Stimulated activated CD8-positive, alpha-beta memory T cell treated with anti-CD3 and anti-CD28 coated beads, Interleukin-4, amount 100 ng/mL, for 24 hours (primary cell): ENCODE measurements around the gene ADA.

Experiments
- DNase-seq: peaks from one replicate; pipeline ENCODE4 v3.0.0-alpha.2; 2020; ENCODE audit warnings: low read depth

ADA gene

GRCh38 chr20:44644667-44645131 is 6.8 kb downstream of the ADA start:
- DNase-seq, result no peak

- DNase-seq, result no peak
These were observed 7.3 kb downstream of the ADA start for GRCh38 chr20:44644230-44644617.

- DNase-seq, result no peak
These were observed 7.8 kb downstream of the ADA start for GRCh38 chr20:44643596-44644229.

GRCh38 chr20:44643154-44643519 is 8.4 kb downstream of the ADA start:
- no peak for DNase-seq

- no peak for DNase-seq
These were observed 9.0 kb downstream of the ADA start for GRCh38 chr20:44642203-44643153.

- no peak for DNase-seq
These were observed 10.2 kb downstream of the ADA start for GRCh38 chr20:44641325-44641724.

- no peak for DNase-seq
These were observed 11.0 kb downstream of the ADA start for GRCh38 chr20:44640522-44640921.

GRCh38 chr20:44637522-44638372 is 13.8 kb downstream of the ADA start:
- DNase-seq, result no peak

GRCh38 chr20:44637042-44637441 is 14.5 kb downstream of the ADA start:
- DNase-seq, result no peak

- no peak for DNase-seq
These were observed 15.6 kb downstream of the ADA start for GRCh38 chr20:44635877-44636276.

GRCh38 chr20:44633872-44634600 is 17.5 kb downstream of the ADA start:
- DNase-seq, result no peak

- DNase-seq, result no peak
These were observed 18.2 kb downstream of the ADA start for GRCh38 chr20:44633187-44633810.

- DNase-seq, result no peak
These were observed 19.3 kb downstream of the ADA start for GRCh38 chr20:44632103-44632752.

- no peak for DNase-seq
These were observed 21.2 kb downstream of the ADA start for GRCh38 chr20:44630297-44630696.

GRCh38 chr20:44629542-44629941 is 22.0 kb downstream of the ADA start:
- DNase-seq, result no peak

- DNase-seq, result no peak
These were observed 22.5 kb downstream of the ADA start for GRCh38 chr20:44629017-44629385.

GRCh38 chr20:44627364-44628010 is 24.0 kb downstream of the ADA start:
- DNase-seq, result no peak

- no peak for DNase-seq
These were observed 25.2 kb downstream of the ADA start for GRCh38 chr20:44626278-44626677.

GRCh38 chr20:44625361-44625760 is 26.1 kb downstream of the ADA start:
- DNase-seq, result no peak

- DNase-seq, result no peak
These were observed 26.7 kb downstream of the ADA start for GRCh38 chr20:44624743-44625271.
